ENCODE results near the gene CA6. TPM values are rescaled to one million over a fixed set of nuclear protein-coding genes. Genes with fewer than 3 reads are reported as not detected.

CA6 gene
- total RNA-seq, 2 donors from 2014 or later: 1.6 to 2.5 TPM

GRCh38 chr1:9004700-9005394 lies 59.2 kb downstream of the CA6 start:
- DNase-seq (peak; percentile 86 to 89), ATAC-seq (replicated peaks in 1 of 2) (peak; percentile 88 to 95)
- peaks cover 7% of the 10 kb centered on the region for H3K4me1 Mint-ChIP-seq (ENCODE audit: low read depth)
- no peaks in the 10 kb centered on the region for H3K27me3 Mint-ChIP-seq (ENCODE audit: low read depth)
- peak overlapping the region; percentile 40 to 54 for H3K4me3 Mint-ChIP-seq
- H3K36me3 Mint-ChIP-seq (ENCODE audit: insufficient read depth in 2 of 2): no peaks in the 10 kb centered on the region
- H3K9me3 Mint-ChIP-seq: no peaks in the 10 kb centered on the region
- no peak overlapping the region for H3K27ac Mint-ChIP-seq

GRCh38 chr1:9005395-9005708 lies 59.7 kb downstream of the CA6 start:
- Mint-ChIP-seq H3K4me3 (no peak overlapping the region), H3K9me3 (no peaks in the 10 kb centered on the region), H3K27ac (no peak overlapping the region), H3K36me3 (ENCODE audit: insufficient read depth in 2 of 2) (no peaks in the 10 kb centered on the region), H3K27me3 (ENCODE audit: low read depth) (no peaks in the 10 kb centered on the region), H3K4me1 (ENCODE audit: low read depth) (peaks cover 9% of the 10 kb centered on the region)
- DNase-seq (no peak), ATAC-seq (replicated peaks in 1 of 2) (peak in 1 of 2 donors; percentile 10)

GRCh38 chr1:9006956-9007615 lies 61.4 kb downstream of the CA6 start:
- H3K4me3 Mint-ChIP-seq: no peak overlapping the region
- no peak overlapping the region for H3K27ac Mint-ChIP-seq
- H3K9me3 Mint-ChIP-seq: no peaks in the 10 kb centered on the region
- no peak for DNase-seq
- H3K36me3 Mint-ChIP-seq (ENCODE audit: insufficient read depth in 2 of 2): no peaks in the 10 kb centered on the region
- peaks cover 17% of the 10 kb centered on the region for H3K4me1 Mint-ChIP-seq (ENCODE audit: low read depth)
- ATAC-seq (replicated peaks in 1 of 2): no peak
- H3K27me3 Mint-ChIP-seq (ENCODE audit: low read depth): no peaks in the 10 kb centered on the region

- Mint-ChIP-seq H3K27me3 (ENCODE audit: low read depth) (no peaks in the 10 kb centered on the region), H3K9me3 (no peaks in the 10 kb centered on the region), H3K4me1 (ENCODE audit: low read depth) (peaks cover 17% of the 10 kb centered on the region), H3K27ac (no peak overlapping the region), H3K4me3 (no peak overlapping the region), H3K36me3 (ENCODE audit: insufficient read depth in 2 of 2) (no peaks in the 10 kb centered on the region)
- ATAC-seq (replicated peaks in 1 of 2) (no peak), DNase-seq (no peak)
Measured at GRCh38 chr1:9008236-9008635, 62.6 kb downstream of the CA6 start.

DNA sequence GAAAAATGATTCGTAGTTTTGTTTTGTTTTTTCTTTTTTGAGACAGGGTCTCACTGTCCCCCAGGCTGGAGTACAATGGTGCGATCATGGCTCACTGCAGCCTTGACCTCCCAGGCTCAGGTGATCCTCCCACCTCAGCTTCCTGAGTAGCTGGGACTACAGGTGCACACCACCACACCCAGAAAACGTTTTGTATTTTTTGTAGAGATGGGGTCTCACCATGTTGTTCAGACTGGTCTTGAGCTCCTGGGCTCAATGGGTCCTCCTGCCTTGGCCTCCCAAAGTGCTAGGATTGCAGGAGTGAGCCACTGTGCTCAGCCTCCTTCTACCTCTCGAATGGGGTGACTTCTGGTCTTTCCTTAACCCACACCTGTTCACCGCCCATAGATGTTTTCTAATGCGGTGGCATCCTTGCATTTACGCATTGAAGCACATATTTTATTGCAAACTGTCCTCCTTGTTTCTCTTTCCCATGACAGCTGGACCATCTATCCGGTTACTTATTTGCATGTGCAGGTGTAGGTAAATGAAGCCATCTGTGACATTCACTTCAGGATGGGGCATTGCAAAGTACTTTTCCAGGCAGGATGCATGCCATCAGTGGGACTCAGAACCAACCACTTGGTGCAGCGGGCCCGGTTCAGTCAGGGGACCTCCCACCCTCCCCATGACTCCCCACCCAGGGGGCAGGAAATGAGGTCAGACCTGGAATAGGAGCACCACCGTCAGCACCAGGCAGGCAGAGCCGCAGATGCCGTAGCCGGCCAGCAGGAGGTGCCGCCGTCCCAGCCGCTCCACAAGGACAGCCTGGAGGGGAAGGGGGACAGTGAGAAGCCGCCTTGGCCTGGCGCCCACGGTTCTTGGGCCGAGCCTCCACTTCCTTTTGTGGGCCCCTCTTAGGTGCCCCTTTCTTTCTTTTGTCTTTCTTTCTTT lies 64.0 kb downstream of the CA6 start:
- Mint-ChIP-seq H3K4me1 (ENCODE audit: low read depth) (peaks cover 10% of the 10 kb centered on the region), H3K4me3 (no peak overlapping the region), H3K27me3 (ENCODE audit: low read depth) (no peaks in the 10 kb centered on the region), H3K9me3 (no peaks in the 10 kb centered on the region), H3K36me3 (ENCODE audit: insufficient read depth in 2 of 2) (no peaks in the 10 kb centered on the region), H3K27ac (no peak overlapping the region)
- peak; percentile 20 to 36 for DNase-seq
- peak in 1 of 2 donors; percentile 45 for ATAC-seq (replicated peaks in 1 of 2)

DNA sequence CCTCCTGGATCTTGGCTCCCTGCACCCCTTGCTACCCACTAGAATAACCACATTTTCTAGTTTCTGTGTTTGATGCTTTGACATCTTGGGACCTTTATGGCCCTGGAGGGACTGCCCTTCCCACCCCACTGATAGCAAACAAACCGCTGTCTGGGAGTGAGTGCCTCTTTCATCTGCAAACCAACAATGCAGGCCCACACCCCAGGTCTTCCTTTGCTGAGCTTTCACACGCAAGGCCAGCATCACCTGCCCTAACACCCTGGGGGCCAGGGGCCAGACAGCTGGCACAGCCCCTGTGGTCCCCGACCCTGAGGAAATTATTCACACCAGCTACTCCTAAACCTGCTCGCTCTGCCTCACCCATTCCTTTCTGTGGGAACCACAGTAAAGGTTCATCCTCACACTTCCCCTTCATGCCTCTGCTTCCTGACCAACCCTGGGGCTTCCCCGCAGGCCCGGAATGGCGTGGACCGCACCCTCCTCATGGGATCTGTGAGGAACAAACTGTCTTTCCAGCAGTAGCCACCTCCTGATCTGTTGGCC lies 65.2 kb downstream of the CA6 start:
- Mint-ChIP-seq H3K4me3 (no peak overlapping the region), H3K27me3 (ENCODE audit: low read depth) (no peaks in the 10 kb centered on the region), H3K9me3 (no peaks in the 10 kb centered on the region), H3K4me1 (ENCODE audit: low read depth) (peaks cover 10% of the 10 kb centered on the region), H3K27ac (no peak overlapping the region), H3K36me3 (ENCODE audit: insufficient read depth in 2 of 2) (no peaks in the 10 kb centered on the region)
- DNase-seq (no peak), ATAC-seq (replicated peaks in 1 of 2) (no peak)

DNA sequence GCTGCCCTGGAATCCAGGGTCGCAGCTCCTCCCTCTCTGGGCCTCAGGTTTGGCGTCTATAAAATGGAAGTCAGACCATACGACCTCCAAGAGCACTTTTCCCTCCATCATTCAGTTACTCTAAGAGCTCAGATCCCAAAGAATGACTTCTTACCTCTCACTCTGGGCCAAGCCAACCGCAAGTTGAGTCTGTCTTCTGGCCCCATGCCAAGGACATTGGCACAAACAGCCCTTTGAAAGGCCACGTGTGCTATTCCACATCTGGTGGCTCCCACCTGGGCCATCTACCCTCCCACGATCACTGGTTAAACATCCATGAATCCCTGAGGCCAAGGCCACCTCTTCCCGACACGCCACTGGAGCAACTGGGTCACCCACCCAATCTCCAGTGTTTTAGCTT lies 68.2 kb downstream of the CA6 start:
- ATAC-seq (replicated peaks in 1 of 2) (no peak), DNase-seq (no peak)
- H3K27ac Mint-ChIP-seq: no peak overlapping the region
- no peak overlapping the region for H3K4me3 Mint-ChIP-seq
- no peaks in the 10 kb centered on the region for H3K9me3 Mint-ChIP-seq
- H3K27me3 Mint-ChIP-seq (ENCODE audit: low read depth): peaks cover 7% of the 10 kb centered on the region
- H3K4me1 Mint-ChIP-seq (ENCODE audit: low read depth): peaks cover 10% of the 10 kb centered on the region
- no peaks in the 10 kb centered on the region for H3K36me3 Mint-ChIP-seq (ENCODE audit: insufficient read depth in 2 of 2)

GRCh38 chr1:9014475-9015375 lies 69.1 kb downstream of the CA6 start:
- peaks cover 7% of the 10 kb centered on the region for H3K27me3 Mint-ChIP-seq (ENCODE audit: low read depth)
- H3K27ac Mint-ChIP-seq: no peak overlapping the region
- DNase-seq: no peak
- no peaks in the 10 kb centered on the region for H3K9me3 Mint-ChIP-seq
- no peaks in the 10 kb centered on the region for H3K36me3 Mint-ChIP-seq (ENCODE audit: insufficient read depth in 2 of 2)
- H3K4me1 Mint-ChIP-seq (ENCODE audit: low read depth): peaks cover 10% of the 10 kb centered on the region
- ATAC-seq (replicated peaks in 1 of 2): no peak
- H3K4me3 Mint-ChIP-seq: no peak overlapping the region

GRCh38 chr1:9016455-9016854 lies 70.8 kb downstream of the CA6 start:
- H3K27me3 Mint-ChIP-seq (ENCODE audit: low read depth): peaks cover 7% of the 10 kb centered on the region
- no peak for DNase-seq
- H3K36me3 Mint-ChIP-seq (ENCODE audit: insufficient read depth in 2 of 2): no peaks in the 10 kb centered on the region
- H3K27ac Mint-ChIP-seq: no peak overlapping the region
- ATAC-seq (replicated peaks in 1 of 2): no peak
- no peak overlapping the region for H3K4me3 Mint-ChIP-seq
- no peaks in the 10 kb centered on the region for H3K9me3 Mint-ChIP-seq
- H3K4me1 Mint-ChIP-seq (ENCODE audit: low read depth): no peaks in the 10 kb centered on the region

GRCh38 chr1:9018333-9018732 lies 72.7 kb downstream of the CA6 start:
- no peak overlapping the region for H3K4me3 Mint-ChIP-seq
- H3K4me1 Mint-ChIP-seq (ENCODE audit: low read depth): no peaks in the 10 kb centered on the region
- H3K27me3 Mint-ChIP-seq (ENCODE audit: low read depth): peaks cover 7% of the 10 kb centered on the region
- no peak for DNase-seq
- H3K27ac Mint-ChIP-seq: no peak overlapping the region
- no peaks in the 10 kb centered on the region for H3K9me3 Mint-ChIP-seq
- ATAC-seq (replicated peaks in 1 of 2): no peak
- no peaks in the 10 kb centered on the region for H3K36me3 Mint-ChIP-seq (ENCODE audit: insufficient read depth in 2 of 2)

GRCh38 chr1:9019896-9020295 lies 74.2 kb downstream of the CA6 start:
- Mint-ChIP-seq H3K4me1 (ENCODE audit: low read depth) (no peaks in the 10 kb centered on the region), H3K27me3 (ENCODE audit: low read depth) (peaks cover 7% of the 10 kb centered on the region), H3K27ac (no peak overlapping the region)

DNA sequence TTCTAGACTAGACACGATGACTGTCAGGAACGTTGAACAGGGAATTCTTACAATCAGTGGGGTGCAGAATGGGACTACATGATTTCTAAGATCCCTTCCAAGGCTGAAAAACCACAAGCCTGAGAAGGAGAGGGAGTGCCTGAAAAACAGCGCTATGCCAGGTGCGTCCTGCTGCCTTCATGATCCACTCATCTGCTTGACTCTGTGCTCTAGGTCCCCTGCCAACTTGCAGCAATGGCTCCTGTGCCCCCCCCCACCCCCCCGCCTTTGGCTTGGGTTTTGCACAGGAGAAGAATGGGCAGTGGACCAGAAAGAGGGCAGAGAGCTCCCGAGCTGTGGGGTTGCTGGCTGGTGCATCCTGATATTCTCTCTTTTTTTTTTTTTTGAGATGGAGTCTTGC lies 74.6 kb downstream of the CA6 start:
- Mint-ChIP-seq H3K27me3 (ENCODE audit: low read depth) (peaks cover 7% of the 10 kb centered on the region), H3K36me3 (ENCODE audit: insufficient read depth in 2 of 2) (no peaks in the 10 kb centered on the region), H3K4me3 (no peak overlapping the region), H3K27ac (no peak overlapping the region), H3K9me3 (no peaks in the 10 kb centered on the region), H3K4me1 (ENCODE audit: low read depth) (no peaks in the 10 kb centered on the region)
- ATAC-seq (replicated peaks in 1 of 2): no peak
- DNase-seq: no peak

More at GRCh38 chr1:9019896-9020295, 74.2 kb downstream of the CA6 start:
- no peak for DNase-seq
- no peak overlapping the region for H3K4me3 Mint-ChIP-seq
- ATAC-seq (replicated peaks in 1 of 2): no peak
- H3K9me3 Mint-ChIP-seq: no peaks in the 10 kb centered on the region
- H3K36me3 Mint-ChIP-seq (ENCODE audit: insufficient read depth in 2 of 2): no peaks in the 10 kb centered on the region
